Stomach (tissue), 4 donors: ENCODE measurements around the gene REN.

Experiments used
- CTCF ChIP-seq, 7 experiments: fragments of 450-650 bp in 4 of 7; fragments of 200-600 bp in 3 of 7; sonication (generic) in 3 of 7; IDR thresholded peaks; one replicate each; pipeline ENCODE4 v1.5.1; 2016 to 2019; ENCODE audit warnings: antibody characterized with exemption in 7 of 7, control low read depth in 2 of 7, mild to moderate bottlenecking in 1 of 7
- EP300 ChIP-seq: sonication (generic); formaldehyde crosslinking; IDR thresholded peaks from one replicate; pipeline ENCODE4 v1.6.1; 2017; ENCODE audit warnings: antibody characterized with exemption
- POLR2A ChIP-seq, 4 donors: fragments of 450-650 bp; IDR thresholded peaks; one replicate each; pipeline ENCODE4 v1.6.1; 2016; ENCODE audit warnings: antibody characterized with exemption in 4 of 4, control low read depth in 2 of 4, mild to moderate bottlenecking in 1 of 4, moderate library complexity in 1 of 4
- POLR2AphosphoS5 ChIP-seq, 3 donors: sonication (generic); formaldehyde crosslinking; IDR thresholded peaks; one replicate each; pipeline ENCODE4 v1.6.1; 2016; ENCODE audit warnings: antibody characterized with exemption in 3 of 3

DNA sequence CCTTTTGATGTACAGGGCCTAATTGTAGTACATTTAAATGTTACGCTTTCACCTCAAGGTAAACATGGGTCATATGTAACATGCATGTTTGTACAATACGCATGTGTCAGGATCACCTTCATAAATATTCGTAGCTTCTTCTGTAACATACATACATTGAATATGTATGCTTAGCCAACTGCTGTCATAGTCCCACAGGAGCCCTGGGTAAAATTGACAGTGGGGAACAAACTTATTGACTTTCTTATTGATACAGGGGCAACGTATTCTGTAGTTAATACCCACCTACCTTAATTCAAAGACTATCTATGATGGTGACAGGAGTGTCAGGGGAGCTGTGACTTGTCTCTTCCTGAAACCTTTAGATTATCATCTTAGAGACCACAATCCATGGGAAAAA lies 3.7 kb upstream of the REN start:
- TF ChIP-seq POLR2A (IDR thresholded peaks at IDR 0.05) (no peak), CTCF (IDR thresholded peaks at IDR 0.05) (no peak), EP300 (no peak), POLR2AphosphoS5 (IDR thresholded peaks at IDR 0.05) (no peak)
